H1 (cell line): ENCODE results near the gene CFL2. TPM values are rescaled to one million over a fixed set of nuclear protein-coding genes. Genes with fewer than 3 reads are reported as not detected.

Experiments
- CTCF ChIA-PET: fragments of 300-600 bp; sonication (Branson Sonifier 250); formaldehyde crosslinking; loops from one replicate; lab custom pipeline; 2021; ENCODE audit not compliant: partially characterized antibody; lab: Charles Lee
- POLR2A ChIA-PET: fragments of 300-600 bp; sonication (Branson Sonifier 250); formaldehyde crosslinking; loops from one replicate; lab custom pipeline; 2021; ENCODE audit warnings: inconsistent platforms; ENCODE audit not compliant: partially characterized antibody; lab: Charles Lee
- DNase-seq, 2 experiments: peaks; one replicate each; pipeline versions ENCODE4 v3.0.0 to v3.0.0-alpha.2; 2010 to 2022; ENCODE audit warnings: low spot score in 2 of 2, low read depth in 1 of 2, mixed read lengths in 1 of 2
- FAIRE-seq: peaks from 2 replicates; lab custom pipeline; 2011; peaks lifted over from hg19 to GRCh38; lab: Jason Lieb, UNC
- H2AFZ ChIP-seq: 2 replicates; pipeline ENCODE4 v1.8.1; 2012; ENCODE audit warnings: low read length, inconsistent platforms
- H2AK5ac ChIP-seq: 2 replicates; pipeline ENCODE4 v1.6.1; 2013; ENCODE audit warnings: low read depth, low read length
- H2BK120ac ChIP-seq: replicated peaks from 2 replicates; pipeline ENCODE3; 2013; ENCODE audit warnings: low read depth, low read length, inconsistent platforms
- H2BK12ac ChIP-seq: 2 replicates; pipeline ENCODE4 v1.6.1; 2013; ENCODE audit warnings: low read depth, low read length
- H2BK15ac ChIP-seq: 2 replicates; pipeline ENCODE4 v1.6.1; 2013; ENCODE audit warnings: low read length
- H2BK20ac ChIP-seq: 2 replicates; pipeline ENCODE4 v1.6.1; 2013; ENCODE audit warnings: low read length
- H2BK5ac ChIP-seq: 2 replicates; pipeline ENCODE4 v1.6.1; 2013; ENCODE audit warnings: low read depth, low read length
- H3K14ac ChIP-seq: 2 replicates; pipeline ENCODE4 v1.6.1; 2013; ENCODE audit warnings: inconsistent platforms; ENCODE audit not compliant: insufficient read length
- H3K18ac ChIP-seq: 2 replicates; pipeline ENCODE4 v1.6.1; 2013; ENCODE audit warnings: low read length; ENCODE audit errors: extremely low read depth
- H3K23ac ChIP-seq: 2 replicates; pipeline ENCODE4 v1.6.1; 2013; ENCODE audit warnings: inconsistent platforms; ENCODE audit not compliant: insufficient read length
- H3K23me2 ChIP-seq: 2 replicates; pipeline ENCODE4 v1.6.1; 2013; ENCODE audit warnings: low read depth, low read length
- H3K27ac ChIP-seq: 2 replicates; pipeline ENCODE4 v1.6.1; 2011; ENCODE audit warnings: low read depth, low read length, inconsistent platforms
- H3K27me3 ChIP-seq, 4 experiments: replicated peaks in 1 of 4; 1 replicate in 1 of 4; 2 replicates in 3 of 4; pipeline versions ENCODE4 v1.6.1 to v1.8.1; 2011 to 2013; ENCODE audit warnings: low read length in 3 of 4, mild to moderate bottlenecking in 3 of 4, inconsistent platforms in 2 of 4, mixed read lengths in 2 of 4, moderate library complexity in 1 of 4; ENCODE audit not compliant: control insufficient read depth in 3 of 4, insufficient read depth in 3 of 4; ENCODE audit errors: extremely low read depth in 1 of 4
- H3K36me3 ChIP-seq, 4 experiments: 2 replicates each; pipeline versions ENCODE4 v1.6.1 to v1.8.1; 2011 to 2013; ENCODE audit warnings: mild to moderate bottlenecking in 4 of 4, low read length in 3 of 4, moderate library complexity in 2 of 4, control low read depth in 1 of 4, inconsistent platforms in 1 of 4; ENCODE audit not compliant: insufficient read depth in 4 of 4, control insufficient read depth in 2 of 4
- H3K4ac ChIP-seq: replicated peaks from 2 replicates; pipeline ENCODE3; 2013; ENCODE audit warnings: low read length, low read depth, mixed read lengths, inconsistent platforms; ENCODE audit not compliant: insufficient read length
- H3K4me1 ChIP-seq, 4 experiments: replicated peaks in 1 of 4; 1 replicate in 1 of 4; 2 replicates in 3 of 4; pipeline versions ENCODE4 v1.6.1 to v1.8.1; 2011 to 2013; ENCODE audit warnings: low read length in 3 of 4, inconsistent platforms in 2 of 4, mixed read lengths in 1 of 4; ENCODE audit not compliant: insufficient read depth in 4 of 4, control insufficient read depth in 3 of 4
- H3K4me2 ChIP-seq, 2 experiments: 2 replicates each; pipeline versions ENCODE4 v1.6.1 to v1.8.1; 2011 to 2013; ENCODE audit warnings: low read depth in 2 of 2, low read length in 2 of 2, control low read depth in 1 of 2, inconsistent platforms in 1 of 2, mild to moderate bottlenecking in 1 of 2; ENCODE audit not compliant: insufficient read depth in 1 of 2
- H3K4me3 ChIP-seq, 4 experiments: fragments of 200-600, 300-600 bp in 1 of 4; sonication (generic), shearing (Covaris generic), sonication (Bioruptor Twin) in 1 of 4; 2 replicates each; pipeline versions ENCODE4 v1.5.1 to v1.8.1; 2011 to 2016; ENCODE audit warnings: low read length in 4 of 4, low read depth in 3 of 4, control low read depth in 2 of 4, inconsistent platforms in 2 of 4, mild to moderate bottlenecking in 2 of 4, mixed read lengths in 1 of 4, moderate library complexity in 1 of 4; ENCODE audit not compliant: insufficient read depth in 2 of 4; ENCODE audit errors: extremely low read depth in 1 of 4
- H3K56ac ChIP-seq: replicated peaks from 2 replicates; pipeline ENCODE3; 2013; ENCODE audit warnings: low read depth, mild to moderate bottlenecking, mixed read lengths, low read length, inconsistent platforms; ENCODE audit not compliant: insufficient read length
- H3K79me1 ChIP-seq: 2 replicates; pipeline ENCODE4 v1.6.1; 2013; ENCODE audit warnings: low read depth, low read length, control low read depth
- H3K79me2 ChIP-seq, 2 experiments: 2 replicates each; pipeline versions ENCODE4 v1.6.1 to v1.8.1; 2012 to 2013; ENCODE audit warnings: low read length in 2 of 2, mild to moderate bottlenecking in 2 of 2, inconsistent platforms in 1 of 2; ENCODE audit not compliant: insufficient read depth in 2 of 2, control insufficient read depth in 1 of 2
- H3K9ac ChIP-seq, 4 experiments: replicated peaks in 1 of 4; 1 replicate in 1 of 4; 2 replicates in 3 of 4; pipeline versions ENCODE4 v1.6.1 to v1.8.1; 2011 to 2013; ENCODE audit warnings: low read depth in 3 of 4, low read length in 3 of 4, control low read depth in 2 of 4, mild to moderate bottlenecking in 2 of 4, moderate library complexity in 2 of 4, inconsistent platforms in 1 of 4; ENCODE audit errors: extremely low read depth in 1 of 4
- H3K9me3 ChIP-seq, 2 experiments: 2 replicates each; pipeline versions ENCODE4 v1.6.1 to v1.8.1; 2012 to 2013; ENCODE audit warnings: mild to moderate bottlenecking in 2 of 2, moderate library complexity in 2 of 2, control low read depth in 1 of 2, inconsistent platforms in 1 of 2, low read depth in 1 of 2, low read length in 1 of 2, mixed read lengths in 1 of 2; ENCODE audit not compliant: insufficient read depth in 2 of 2
- H4K20me1 ChIP-seq, 2 experiments: replicated peaks in 1 of 2; 2 replicates each; pipeline versions ENCODE3 to v1.8.1; 2011 to 2013; ENCODE audit warnings: inconsistent platforms in 2 of 2, low read length in 2 of 2, mild to moderate bottlenecking in 1 of 2; ENCODE audit not compliant: insufficient read depth in 2 of 2, control insufficient read depth in 1 of 2
- H4K5ac ChIP-seq: 2 replicates; pipeline ENCODE4 v1.6.1; 2013; ENCODE audit warnings: low read length, low read depth, mixed read lengths, inconsistent platforms; ENCODE audit not compliant: insufficient read length
- H4K8ac ChIP-seq: 2 replicates; pipeline ENCODE4 v1.8.0; 2013; ENCODE audit warnings: mild to moderate bottlenecking, moderate library complexity, low read length, inconsistent platforms; ENCODE audit not compliant: insufficient read depth; ENCODE audit errors: extremely low read depth
- H4K91ac ChIP-seq: replicated peaks from 2 replicates; pipeline ENCODE3; 2013; ENCODE audit warnings: low read length, mixed read lengths, inconsistent platforms; ENCODE audit not compliant: insufficient read length
- BCL11A ChIP-seq, 2 experiments: IDR thresholded peaks; one replicate each; pipeline ENCODE4 v1.6.1; 2011; ENCODE audit warnings: low read depth in 2 of 2, low read length in 2 of 2, mild to moderate bottlenecking in 2 of 2
- BRCA1 ChIP-seq: IDR thresholded peaks from 2 replicates; pipeline ENCODE4 v1.6.1; 2012; ENCODE audit warnings: low read depth, low read length, improper control_type of control experiment
- CHD1 ChIP-seq: IDR thresholded peaks from 2 replicates; pipeline ENCODE4 v1.6.1; 2012; ENCODE audit warnings: low read depth, low read length, improper control_type of control experiment
- CREB1 ChIP-seq: IDR thresholded peaks from 2 replicates; pipeline ENCODE4 v1.6.1; 2012; ENCODE audit warnings: inconsistent platforms
- EZH2 ChIP-seq: fragments of 200-600 bp; sonication (generic); IDR thresholded peaks from 2 replicates; pipeline ENCODE4 v1.7.1; 2012; ENCODE audit warnings: low read depth, mild to moderate bottlenecking, moderate library complexity, low read length, inconsistent platforms; ENCODE audit not compliant: severe bottlenecking
- JUN ChIP-seq: IDR thresholded peaks from 2 replicates; pipeline ENCODE4 v1.6.1; 2011; ENCODE audit warnings: low read depth, mild to moderate bottlenecking, improper control_type of control experiment, low read length
- PHF8 ChIP-seq: fragments of 200-600 bp; sonication (generic); conservative IDR thresholded peaks from 2 replicates; pipeline ENCODE4 v1.7.1; 2012; ENCODE audit warnings: low read depth, mild to moderate bottlenecking, inconsistent platforms, low read length, moderate library complexity
- SIX5 ChIP-seq: IDR thresholded peaks from 2 replicates; pipeline ENCODE4 v1.6.1; 2011; ENCODE audit warnings: mild to moderate bottlenecking, low read depth, low read length
- SP2 ChIP-seq: IDR thresholded peaks from 2 replicates; pipeline ENCODE4 v1.6.1; 2012; ENCODE audit warnings: mild to moderate bottlenecking, low read length, inconsistent platforms
- SP4 ChIP-seq: IDR thresholded peaks from 2 replicates; pipeline ENCODE4 v1.6.1; 2012; ENCODE audit warnings: low read length, inconsistent platforms
- WGBS, 2 experiments: shearing (Covaris generic) in 1 of 2; methylation state at CpG; one replicate each; pipeline versions ENCODE4 v1.1.6 to v1.1.7; 2013 to 2015; ENCODE audit warnings: low lambda C conversion rate in 2 of 2, mixed read lengths in 2 of 2, inconsistent platforms in 1 of 2, low coverage in 1 of 2, missing lambda C conversion rate in 1 of 2; ENCODE audit not compliant: insufficient replicate concordance in 2 of 2, insufficient coverage in 1 of 2, insufficient read length in 1 of 2; ENCODE audit errors: extremely low coverage in 1 of 2, missing lambda C conversion rate in 1 of 2; 5-methylcytosine and 5-hydroxymethylcytosine counted together
- polyA plus RNA-seq, 7 experiments: library from polyadenylated mRNA; depleted of rRNA in 3 of 7; stranded (reverse) in 5 of 7; unstranded in 2 of 7; fragments of >200 nt in 5 of 7; fragments of 200-250 nt in 2 of 7; gene quantifications; 1 replicate in 5 of 7; 2 replicates in 1 of 7; 4 replicates in 1 of 7; pipeline versions ENCODE4 v1.2.1 to v1.2.3, GENCODE V29; 2011 to 2013; ENCODE audit warnings: missing spikeins in 2 of 7, mixed read lengths in 2 of 7
- total RNA-seq: library from RNA; stranded (reverse); fragmentation: NEBNext Ultra II Directional; extraction: Animal tissue kit (Norgen Biotek cat#: 25700); gene quantifications from 2 replicates; pipeline ENCODE4 v1.2.1, GENCODE V29; 2021

Gene CFL2
- total and polyA plus RNA-seq, 2 of the 8 experiments (the other 6 are each of a cell fraction or from before 2014, with no cell fraction given): 9.7 to 20.5 TPM

DNA sequence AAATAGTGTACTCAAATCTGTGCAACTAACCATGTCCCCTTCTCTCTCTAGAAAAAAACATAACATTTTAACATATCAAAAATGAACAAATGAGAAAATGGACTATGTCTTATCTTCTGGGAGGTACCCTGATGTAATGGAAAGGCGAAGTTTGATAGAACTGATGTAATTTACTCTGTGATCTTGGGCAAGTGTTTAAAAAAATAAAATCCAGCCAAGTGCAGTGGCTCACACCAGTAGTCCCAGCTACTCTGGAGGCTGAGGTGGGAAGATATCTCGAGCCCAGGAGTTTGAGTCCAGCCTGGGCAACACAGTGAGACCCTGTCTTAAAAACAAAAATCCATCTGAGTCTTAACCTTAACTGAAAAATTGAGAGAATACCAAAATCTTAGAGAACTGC lies 35.8 kb upstream of the CFL2 start:
- TF ChIP-seq SP2 (no peak), SP4 (no peak), CREB1 (no peak), CHD1 (no peak), BCL11A (IDR thresholded peaks at IDR 0.05; ENCODE audit: low read depth in 2 of 2, low read length in 2 of 2) (no peak), PHF8 (no peak), BRCA1 (no peak), EZH2 (no peak), JUN (no peak), SIX5 (no peak)
- TF ChIP-seq, all 59 proteins: peak for 0
- no peak overlapping the region for H2BK20ac ChIP-seq
- no peaks in the 10 kb centered on the region for H4K20me1 ChIP-seq
- H3K79me1 ChIP-seq: no peaks in the 10 kb centered on the region
- no peak for FAIRE-seq
- no peak overlapping the region for H3K4me2 ChIP-seq
- H2BK15ac ChIP-seq: no peak overlapping the region
- H3K18ac ChIP-seq: no peak overlapping the region
- H3K4me1 ChIP-seq: no peaks in the 10 kb centered on the region
- no peak overlapping the region for H4K91ac ChIP-seq
- no peak overlapping the region for H2BK120ac ChIP-seq
- H3K79me2 ChIP-seq: no peaks in the 10 kb centered on the region
- no peak overlapping the region for H3K14ac ChIP-seq
- H3K23ac ChIP-seq: no peak overlapping the region
- H3K27ac ChIP-seq: no peak overlapping the region
- H3K9me3 ChIP-seq: no peaks in the 10 kb centered on the region
- no peaks in the 10 kb centered on the region for H3K27me3 ChIP-seq
- H2AK5ac ChIP-seq: no peak overlapping the region
- no peak overlapping the region for H4K8ac ChIP-seq
- no peak overlapping the region for H3K4me3 ChIP-seq
- no peak overlapping the region for H2BK5ac ChIP-seq
- no peak overlapping the region for H3K4ac ChIP-seq
- H3K36me3 ChIP-seq: no peaks in the 10 kb centered on the region; a peak in 1 of 8 replicates
- 97% methylated on average over 2 of the region's 2 CpGs; no CpG with 5 or more reads in 1 of the 2 experiments for WGBS, 2 experiments
- no peak overlapping the region for H2AFZ ChIP-seq
- H2BK12ac ChIP-seq: no peak overlapping the region
- ChIA-PET POLR2A (no interaction called here), CTCF (interaction anchor here (0.7 kb wide), 1 partner anchor 791 kb away, joined by 3 read pairs; no protein-coding TSS in a partner anchor)
- no peak for DNase-seq
- no peak overlapping the region for H3K9ac ChIP-seq
- no peak overlapping the region for H3K56ac ChIP-seq
- H3K23me2 ChIP-seq: no peaks in the 10 kb centered on the region
- no peak overlapping the region for H4K5ac ChIP-seq
